ENCODE results near the gene CCDC190. TPM values are rescaled to one million over a fixed set of nuclear protein-coding genes. Genes with fewer than 3 reads are reported as not detected.

Gene CCDC190
- polyA plus RNA-seq, 3 donors = not detected

DNA sequence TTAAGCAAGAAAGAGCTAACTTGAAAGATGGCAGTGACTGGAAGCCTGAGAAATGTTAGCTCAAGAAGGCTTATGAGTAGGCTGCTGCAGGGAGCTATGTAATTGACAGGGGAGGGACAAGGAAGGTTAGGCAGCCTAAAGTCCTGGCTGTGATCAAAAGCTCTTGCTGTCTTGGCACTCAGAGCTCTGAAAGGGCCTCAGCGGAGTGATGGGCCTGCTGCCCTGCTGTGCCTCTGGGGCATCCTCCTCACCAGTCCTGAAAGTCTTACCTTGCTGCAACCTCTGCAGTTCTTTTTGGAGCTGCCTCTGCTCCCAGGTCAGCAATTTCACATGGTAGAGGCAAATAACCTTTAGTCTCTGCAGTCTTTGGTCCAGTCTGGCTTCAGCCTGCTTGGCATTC, 1.8 kb downstream of the CCDC190 start:
- Mint-ChIP-seq H3K4me3 (no peak overlapping the region), H3K27me3 (ENCODE audit: low read depth in 3 of 3) (peaks cover 6 to 23% (median 12%) of the 10 kb centered on the region in 3 donors), H3K36me3 (no peaks in the 10 kb centered on the region), H3K27ac (no peak overlapping the region), H3K9me3 (peaks cover 0 to 6% (median 0%) of the 10 kb centered on the region in 7 donors), H3K4me1 (no peaks in the 10 kb centered on the region)
- Histone ChIP-seq H3K9me3 (replicated peaks in 1 of 2; ENCODE audit: control insufficient read depth in 1 of 2, insufficient read depth in 1 of 2, low read length in 2 of 2) (no peaks in the 10 kb centered on the region), H3K27me3 (ENCODE audit: control insufficient read depth in 2 of 2, insufficient read depth in 2 of 2, low read length in 2 of 2) (peaks cover 0 to 5% of the 10 kb centered on the region in 2 donors), H3K4me2 (replicated peaks; ENCODE audit: extremely low read depth, low read length, poor library complexity, severe bottlenecking) (no peak overlapping the region), H3K9ac (ENCODE audit: insufficient read depth, low read length, poor library complexity, severe bottlenecking) (no peak overlapping the region), H3K79me2 (ENCODE audit: insufficient read depth, low read length) (no peaks in the 10 kb centered on the region), H2AFZ (ENCODE audit: insufficient read depth, low read depth, low read length, poor library complexity, severe bottlenecking) (no peak overlapping the region), H3K36me3 (replicated peaks in 1 of 2; ENCODE audit: control insufficient read depth in 1 of 2, insufficient read depth in 2 of 2, low read length in 2 of 2) (no peaks in the 10 kb centered on the region), H3K4me3 (replicated peaks in 1 of 3; ENCODE audit: low read depth in 2 of 3, low read length in 3 of 3) (no peak overlapping the region), H3K27ac (ENCODE audit: low read depth in 1 of 2, low read length in 2 of 2) (no peak overlapping the region), H4K20me1 (ENCODE audit: insufficient read depth, low read length) (no peaks in the 10 kb centered on the region), H3K4me1 (ENCODE audit: control insufficient read depth in 1 of 2, insufficient read depth in 2 of 2, low read length in 2 of 2) (no peaks in the 10 kb centered on the region)
- WGBS (ENCODE audit: insufficient coverage) = 100% methylated on average over 1 of the region's 1 CpG
- intact Hi-C loops (cut with micrococcal nuclease) = loop anchor here in 1 of 2 donors (5.0 kb wide), 1 partner anchor 458 kb away; no protein-coding TSS in a partner anchor
- TF ChIP-seq, protein P1, sequence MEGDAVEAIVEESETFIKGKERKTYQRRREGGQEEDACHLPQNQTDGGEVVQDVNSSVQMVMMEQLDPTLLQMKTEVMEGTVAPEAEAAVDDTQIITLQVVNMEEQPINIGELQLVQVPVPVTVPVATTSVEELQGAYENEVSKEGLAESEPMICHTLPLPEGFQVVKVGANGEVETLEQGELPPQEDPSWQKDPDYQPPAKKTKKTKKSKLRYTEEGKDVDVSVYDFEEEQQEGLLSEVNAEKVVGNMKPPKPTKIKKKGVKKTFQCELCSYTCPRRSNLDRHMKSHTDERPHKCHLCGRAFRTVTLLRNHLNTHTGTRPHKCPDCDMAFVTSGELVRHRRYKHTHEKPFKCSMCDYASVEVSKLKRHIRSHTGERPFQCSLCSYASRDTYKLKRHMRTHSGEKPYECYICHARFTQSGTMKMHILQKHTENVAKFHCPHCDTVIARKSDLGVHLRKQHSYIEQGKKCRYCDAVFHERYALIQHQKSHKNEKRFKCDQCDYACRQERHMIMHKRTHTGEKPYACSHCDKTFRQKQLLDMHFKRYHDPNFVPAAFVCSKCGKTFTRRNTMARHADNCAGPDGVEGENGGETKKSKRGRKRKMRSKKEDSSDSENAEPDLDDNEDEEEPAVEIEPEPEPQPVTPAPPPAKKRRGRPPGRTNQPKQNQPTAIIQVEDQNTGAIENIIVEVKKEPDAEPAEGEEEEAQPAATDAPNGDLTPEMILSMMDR (IDR thresholded peaks at IDR 0.05) = no peak
- no peak for DNase-seq

DNA sequence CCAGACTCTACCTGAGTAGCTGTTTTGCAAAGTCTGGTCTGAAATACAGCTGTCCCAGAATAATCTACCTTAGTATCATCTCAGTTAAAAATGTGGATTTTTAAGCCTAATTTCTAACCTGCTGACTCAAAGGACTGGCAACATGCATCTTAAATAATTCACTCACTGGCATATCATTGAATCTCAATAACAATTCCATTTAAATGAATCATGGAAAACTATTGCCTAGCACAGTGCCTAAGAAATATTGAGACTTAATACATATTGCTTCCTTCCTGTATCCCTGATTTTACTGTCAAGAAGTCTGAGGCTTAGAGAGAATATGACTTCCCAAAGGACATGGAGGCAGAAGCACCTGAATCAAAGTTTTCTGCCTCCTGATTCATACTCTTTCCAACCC, 3.1 kb downstream of the CCDC190 start:
- Histone ChIP-seq H3K27me3 (ENCODE audit: control insufficient read depth in 2 of 2, insufficient read depth in 2 of 2, low read length in 2 of 2) (peaks cover 0 to 5% of the 10 kb centered on the region in 2 donors), H3K4me2 (replicated peaks; ENCODE audit: extremely low read depth, low read length, poor library complexity, severe bottlenecking) (no peak overlapping the region), H3K36me3 (replicated peaks in 1 of 2; ENCODE audit: control insufficient read depth in 1 of 2, insufficient read depth in 2 of 2, low read length in 2 of 2) (no peaks in the 10 kb centered on the region), H3K27ac (ENCODE audit: low read depth in 1 of 2, low read length in 2 of 2) (no peak overlapping the region), H2AFZ (ENCODE audit: insufficient read depth, low read depth, low read length, poor library complexity, severe bottlenecking) (no peak overlapping the region), H4K20me1 (ENCODE audit: insufficient read depth, low read length) (no peaks in the 10 kb centered on the region), H3K79me2 (ENCODE audit: insufficient read depth, low read length) (no peaks in the 10 kb centered on the region), H3K4me1 (ENCODE audit: control insufficient read depth in 1 of 2, insufficient read depth in 2 of 2, low read length in 2 of 2) (no peaks in the 10 kb centered on the region), H3K9ac (ENCODE audit: insufficient read depth, low read length, poor library complexity, severe bottlenecking) (no peak overlapping the region), H3K4me3 (replicated peaks in 1 of 3; ENCODE audit: low read depth in 2 of 3, low read length in 3 of 3) (no peak overlapping the region), H3K9me3 (replicated peaks in 1 of 2; ENCODE audit: control insufficient read depth in 1 of 2, insufficient read depth in 1 of 2, low read length in 2 of 2) (no peaks in the 10 kb centered on the region)
- Mint-ChIP-seq H3K27ac (no peak overlapping the region), H3K36me3 (no peaks in the 10 kb centered on the region), H3K9me3 (peaks cover 0 to 2% (median 0%) of the 10 kb centered on the region in 7 donors), H3K27me3 (ENCODE audit: low read depth in 3 of 3) (peaks cover 6 to 20% (median 6%) of the 10 kb centered on the region in 3 donors), H3K4me3 (no peak overlapping the region), H3K4me1 (peaks cover 1% of the 10 kb centered on the region)
- no peak for DNase-seq
- intact Hi-C loops (cut with micrococcal nuclease) = loop anchor here in 1 of 2 donors (5.0 kb wide), 1 partner anchor 459 kb away; no protein-coding TSS in a partner anchor
- TF ChIP-seq, protein P1 (IDR thresholded peaks at IDR 0.05) = no peak
